NCI-H460 (cell line): ENCODE results near the gene DUSP6. TPM values are rescaled to one million over a fixed set of nuclear protein-coding genes. Genes with fewer than 3 reads are reported as not detected.

Experiments used
- DNase-seq: peaks from one replicate; pipeline ENCODE4 v3.0.0-alpha.2; 2016; ENCODE audit warnings: low read depth; ENCODE audit errors: extremely low read depth
- total RNA-seq: library from RNA; depleted of rRNA; stranded (reverse); fragments of >200 nt; shearing (Covaris generic); gene quantifications from 2 replicates; pipeline ENCODE4 v1.2.3, GENCODE V29; 2014

DUSP6 gene
- total RNA-seq, 1 experiment from 2014 or later = 172 TPM

GRCh38 chr12:89376202-89376529 is 23.9 kb upstream of the DUSP6 start:
- no peak for DNase-seq

- no peak for DNase-seq
These were observed 21.7 kb upstream of the DUSP6 start for GRCh38 chr12:89373763-89374572.

- DNase-seq = no peak
These were observed 20.5 kb upstream of the DUSP6 start for GRCh38 chr12:89372584-89373370.

DNA sequence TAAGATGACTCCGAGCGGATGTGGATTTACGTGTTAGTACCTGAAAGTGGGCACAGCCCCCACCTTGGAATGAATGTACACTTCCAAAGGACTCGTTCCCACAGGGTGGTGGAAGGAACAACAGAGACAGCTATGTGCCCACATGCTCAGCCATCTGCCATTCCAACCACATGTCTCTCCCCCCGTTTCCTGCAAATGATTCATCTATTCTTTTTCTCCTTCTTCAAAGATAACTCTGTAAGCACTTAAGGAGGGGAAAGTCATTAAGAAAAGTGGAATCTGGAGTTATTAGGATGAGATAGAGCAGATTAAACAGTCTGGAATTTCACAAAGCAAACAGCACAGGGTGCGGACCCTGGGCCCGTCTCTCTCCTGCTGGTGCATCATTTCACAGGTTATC is 18.5 kb upstream of the DUSP6 start:
- DNase-seq = no peak

- DNase-seq = no peak
These were observed 18.1 kb upstream of the DUSP6 start for GRCh38 chr12:89370421-89370831.

- no peak for DNase-seq
These were observed 16.9 kb upstream of the DUSP6 start for GRCh38 chr12:89369166-89369565.

- DNase-seq = no peak
These were observed 16.1 kb upstream of the DUSP6 start for GRCh38 chr12:89368391-89368790.

DNA sequence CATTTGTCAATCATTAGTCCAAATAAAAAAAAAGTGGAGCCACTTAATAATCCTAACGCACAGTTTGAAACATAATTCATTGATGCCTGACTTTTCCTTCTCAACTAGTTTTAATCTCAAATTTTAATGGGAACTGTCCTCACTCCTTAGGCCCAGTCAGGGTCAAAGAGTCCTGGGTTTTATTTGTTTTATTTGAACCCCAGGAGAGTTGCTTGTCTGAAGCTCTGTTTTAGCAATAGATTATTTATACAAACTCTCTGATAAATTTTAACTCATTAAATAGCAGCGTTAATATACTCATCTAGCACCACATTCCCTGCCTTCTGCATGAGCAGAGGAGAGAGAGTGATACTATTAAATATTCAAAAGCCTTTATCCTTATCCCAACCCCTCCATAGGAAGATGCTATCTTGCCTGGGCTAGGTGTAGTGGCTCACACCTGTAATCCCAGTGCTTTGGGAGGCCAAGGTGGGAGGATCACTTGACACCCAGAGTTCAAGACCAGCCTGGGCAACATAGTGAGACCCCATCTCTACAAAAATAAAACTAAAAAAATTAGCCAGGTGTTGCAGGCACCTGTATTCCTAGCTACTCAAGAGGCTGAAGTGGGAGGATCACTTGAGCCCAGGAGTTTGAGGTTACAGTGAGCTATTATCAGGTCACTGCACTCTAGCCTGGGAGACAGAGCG is 14.5 kb upstream of the DUSP6 start:
- no peak for DNase-seq

DNA sequence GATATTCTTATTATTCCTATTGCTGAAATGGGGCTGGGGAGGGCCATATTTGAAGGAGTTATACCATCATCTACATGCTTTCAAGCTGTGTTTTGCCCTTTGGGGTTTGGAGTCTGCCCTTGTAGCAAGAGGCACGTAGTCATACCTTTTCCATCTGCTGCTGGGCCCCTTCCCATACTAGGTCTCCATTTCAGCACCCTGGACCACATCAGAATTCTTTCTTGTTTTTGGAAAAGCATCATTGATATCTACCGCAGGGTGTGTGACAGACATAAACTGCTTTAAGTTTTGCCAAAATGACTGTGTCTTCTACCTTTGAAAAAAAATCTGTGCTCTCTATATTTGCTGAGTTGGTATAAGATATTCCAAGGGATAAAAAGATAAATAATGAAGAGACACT is 12.3 kb upstream of the DUSP6 start:
- no peak for DNase-seq

GRCh38 chr12:89364058-89364457 is 11.8 kb upstream of the DUSP6 start:
- no peak for DNase-seq

DNA sequence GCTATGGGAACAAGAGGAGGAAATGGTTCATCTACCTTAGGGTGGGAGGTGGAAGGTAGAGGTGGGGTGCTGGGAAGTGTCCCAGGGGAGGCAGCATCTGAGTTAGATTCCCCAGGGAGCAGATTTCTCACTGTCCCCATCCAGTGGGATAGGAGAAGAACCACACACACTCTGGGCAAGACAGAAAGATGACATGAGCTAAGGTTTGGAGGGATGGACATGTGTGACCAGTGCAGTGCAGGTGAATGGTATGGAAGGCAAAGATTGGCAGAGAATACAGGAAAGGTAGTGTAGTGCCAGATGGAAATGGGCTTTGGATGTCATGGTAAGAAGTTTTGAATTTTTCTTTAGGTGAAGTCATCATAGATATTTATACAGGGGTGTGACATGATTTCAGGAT is 11.3 kb upstream of the DUSP6 start:
- no peak for DNase-seq

- DNase-seq = no peak
These were observed 10.8 kb upstream of the DUSP6 start for GRCh38 chr12:89363084-89363483.

- DNase-seq = no peak
These were observed 7.3 kb upstream of the DUSP6 start for GRCh38 chr12:89359615-89360014.

GRCh38 chr12:89358805-89359204 is 6.5 kb upstream of the DUSP6 start:
- no peak for DNase-seq

- DNase-seq = no peak
These were observed 5.0 kb upstream of the DUSP6 start for GRCh38 chr12:89357297-89357730.

- DNase-seq = no peak
These were observed 3.9 kb upstream of the DUSP6 start for GRCh38 chr12:89356069-89356665.

DNA sequence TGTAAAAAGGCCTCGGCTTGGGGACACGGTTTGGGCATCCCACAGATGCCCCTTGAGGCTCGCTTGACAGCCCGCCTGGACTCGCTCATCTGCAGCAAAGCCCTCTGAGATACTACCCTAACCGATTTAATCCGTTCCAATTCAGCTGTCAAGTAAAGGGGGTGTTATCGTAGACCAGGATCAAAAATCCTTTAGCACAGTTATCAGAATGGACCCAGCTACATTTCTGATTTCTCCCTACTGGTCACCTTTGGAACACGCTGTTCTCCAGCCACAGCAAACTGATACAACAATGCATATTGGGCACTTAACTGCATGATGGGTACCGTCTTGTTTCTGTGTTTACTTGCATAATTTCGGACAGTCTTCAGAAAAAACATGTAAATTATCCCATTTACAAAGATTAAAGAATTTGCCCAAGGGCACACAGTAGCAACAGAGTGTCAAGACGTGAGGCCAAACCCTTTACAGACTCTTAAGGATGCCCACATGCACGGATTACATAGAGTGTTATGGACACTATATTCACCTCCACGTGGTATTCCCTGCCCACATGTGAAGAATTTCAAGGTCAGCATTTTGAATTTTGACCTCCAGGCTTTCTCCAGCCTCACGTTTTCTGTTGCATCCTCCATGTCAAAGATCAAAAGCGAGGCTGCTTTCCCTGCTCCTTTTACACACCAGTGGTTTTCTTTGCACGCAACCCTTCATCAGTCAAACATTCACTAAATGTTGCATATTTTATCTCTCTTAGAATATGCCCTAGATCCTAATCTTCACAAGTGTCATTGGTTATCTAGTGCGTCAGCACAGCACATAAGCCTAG is 3.2 kb upstream of the DUSP6 start:
- DNase-seq = no peak

DNA sequence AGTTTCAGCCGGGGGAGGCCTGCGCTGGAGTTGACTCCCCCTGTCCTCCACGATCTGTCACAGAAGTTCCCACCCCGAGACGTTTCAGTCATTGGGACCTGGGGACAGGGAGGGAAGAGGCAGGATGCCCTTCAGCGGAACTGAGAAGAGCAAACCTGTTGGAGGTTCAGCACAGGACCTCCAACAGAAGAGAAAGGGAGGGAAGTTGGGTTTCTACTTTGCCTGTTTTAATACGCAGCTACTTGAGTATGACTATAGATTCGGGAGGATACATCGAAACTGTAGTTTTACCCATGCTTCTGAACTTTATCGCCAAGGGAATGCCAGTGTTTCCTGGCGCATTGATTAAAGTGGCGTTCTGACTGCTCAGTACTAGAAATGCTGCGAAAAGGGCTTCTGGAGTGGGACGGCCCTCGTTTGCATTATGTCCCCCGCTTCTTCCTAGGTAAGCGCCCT is 2.3 kb upstream of the DUSP6 start:
- no peak for DNase-seq

DNA sequence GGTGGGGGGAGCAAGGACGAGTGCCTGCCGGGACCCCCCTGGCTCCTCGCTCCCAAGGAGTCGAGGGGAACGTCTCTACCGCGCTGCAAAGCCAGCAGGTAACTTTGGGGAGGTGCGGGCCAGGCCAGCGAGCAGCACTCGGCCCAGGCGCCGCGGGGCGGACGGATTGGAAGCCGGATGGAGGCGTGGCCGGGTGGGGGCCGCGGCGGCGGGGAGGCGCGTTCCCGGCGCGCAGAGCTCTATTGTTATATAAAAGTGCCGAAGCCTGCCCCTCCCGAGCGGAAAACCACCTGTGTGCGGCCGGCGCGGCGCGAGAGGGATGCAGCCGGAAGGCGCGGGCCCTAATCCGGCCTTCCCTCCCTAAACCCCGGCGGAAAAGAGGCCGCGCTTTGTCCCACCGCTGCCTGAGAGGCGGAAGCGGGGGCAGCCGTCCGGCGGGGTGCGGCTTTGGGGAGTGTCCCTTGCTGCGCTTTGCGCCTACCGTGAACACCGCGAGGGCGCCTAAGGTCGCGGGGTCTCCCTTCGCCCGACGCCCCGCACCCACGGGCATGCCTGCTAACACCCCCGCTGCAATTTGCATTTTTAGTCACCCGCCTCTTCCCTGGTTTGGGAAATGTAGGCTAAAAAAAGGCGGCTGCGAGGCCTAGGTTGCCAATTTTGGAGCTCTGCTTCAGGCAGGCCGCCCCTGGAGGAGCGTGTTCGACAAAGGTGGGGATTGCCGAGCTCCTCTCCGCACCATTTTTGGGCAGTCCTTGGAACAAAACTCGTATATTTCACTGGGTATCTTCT is 1.7 kb upstream of the DUSP6 start:
- no peak for DNase-seq
